Progenitor cell of endocrine pancreas (in vitro differentiated cells): ENCODE results near the gene MSMB. TPM values are rescaled to one million over a fixed set of nuclear protein-coding genes. Genes with fewer than 3 reads are reported as not detected.

Experiments
- DNase-seq: peaks from one replicate; pipeline ENCODE4 v3.0.0; 2021; ENCODE audit warnings: low spot score; ENCODE audit not compliant: unreplicated experiment
- H3K27ac Mint-ChIP-seq: 2 replicates; pipeline ENCODE4 v1.8.0; 2021; ENCODE audit warnings: mild to moderate bottlenecking, moderate library complexity, mixed read lengths
- H3K27me3 Mint-ChIP-seq: 2 replicates; pipeline ENCODE4 v1.8.0; 2021; ENCODE audit warnings: mixed read lengths
- H3K36me3 Mint-ChIP-seq: 2 replicates; pipeline ENCODE4 v1.8.0; 2022; ENCODE audit warnings: mixed read lengths; ENCODE audit not compliant: insufficient read depth
- H3K4me1 Mint-ChIP-seq: 2 replicates; pipeline ENCODE4 v1.8.0; 2021; ENCODE audit warnings: low read depth, mixed read lengths
- H3K4me3 Mint-ChIP-seq: 2 replicates; pipeline ENCODE4 v1.8.0; 2021; ENCODE audit warnings: low read depth, mild to moderate bottlenecking, moderate library complexity, mixed read lengths
- H3K9me3 Mint-ChIP-seq: 2 replicates; pipeline ENCODE4 v1.8.0; 2021; ENCODE audit warnings: low read depth, mixed read lengths
- total RNA-seq: library from RNA; stranded (reverse); gene quantifications from 2 replicates; pipeline ENCODE4 v1.2.1, GENCODE V29; 2021
- TF ChIP-seq, protein P1 (sequence below): fragments of 200-600 bp; sonication (generic); IDR thresholded peaks from one replicate; pipeline ENCODE4 v1.5.0; 2021; ENCODE audit warnings: antibody characterized with exemption, mild to moderate bottlenecking; ENCODE audit not compliant: unreplicated experiment

Gene MSMB
- total RNA-seq, 1 donor from 2014 or later = not detected

DNA sequence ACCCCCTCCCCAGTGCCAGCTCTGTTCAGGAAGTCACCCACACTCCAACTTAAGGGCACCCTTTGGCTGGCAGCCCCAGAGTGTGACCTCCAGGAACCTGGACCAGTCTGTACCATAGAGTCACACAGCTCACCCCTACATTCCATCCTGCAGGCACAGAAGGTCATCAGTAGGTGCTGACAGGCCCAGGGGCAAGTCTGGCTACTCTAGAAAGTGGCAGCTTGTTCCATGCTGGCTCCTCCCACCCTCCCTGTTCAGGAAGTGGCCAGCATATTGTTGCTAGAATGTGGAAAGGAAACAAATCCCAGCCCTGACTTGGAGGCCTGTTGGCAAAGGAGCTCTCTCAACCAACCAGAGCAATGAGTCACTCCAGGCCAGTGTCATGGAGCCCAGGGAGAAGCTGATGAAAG lies 12.5 kb downstream of the MSMB start:
- H3K9me3 Mint-ChIP-seq = peaks cover 2% of the 10 kb centered on the region
- peaks cover 20% of the 10 kb centered on the region for H3K4me1 Mint-ChIP-seq
- TF ChIP-seq, protein P1, sequence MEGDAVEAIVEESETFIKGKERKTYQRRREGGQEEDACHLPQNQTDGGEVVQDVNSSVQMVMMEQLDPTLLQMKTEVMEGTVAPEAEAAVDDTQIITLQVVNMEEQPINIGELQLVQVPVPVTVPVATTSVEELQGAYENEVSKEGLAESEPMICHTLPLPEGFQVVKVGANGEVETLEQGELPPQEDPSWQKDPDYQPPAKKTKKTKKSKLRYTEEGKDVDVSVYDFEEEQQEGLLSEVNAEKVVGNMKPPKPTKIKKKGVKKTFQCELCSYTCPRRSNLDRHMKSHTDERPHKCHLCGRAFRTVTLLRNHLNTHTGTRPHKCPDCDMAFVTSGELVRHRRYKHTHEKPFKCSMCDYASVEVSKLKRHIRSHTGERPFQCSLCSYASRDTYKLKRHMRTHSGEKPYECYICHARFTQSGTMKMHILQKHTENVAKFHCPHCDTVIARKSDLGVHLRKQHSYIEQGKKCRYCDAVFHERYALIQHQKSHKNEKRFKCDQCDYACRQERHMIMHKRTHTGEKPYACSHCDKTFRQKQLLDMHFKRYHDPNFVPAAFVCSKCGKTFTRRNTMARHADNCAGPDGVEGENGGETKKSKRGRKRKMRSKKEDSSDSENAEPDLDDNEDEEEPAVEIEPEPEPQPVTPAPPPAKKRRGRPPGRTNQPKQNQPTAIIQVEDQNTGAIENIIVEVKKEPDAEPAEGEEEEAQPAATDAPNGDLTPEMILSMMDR = no peak
- H3K4me3 Mint-ChIP-seq = no peak overlapping the region
- H3K36me3 Mint-ChIP-seq = no peaks in the 10 kb centered on the region
- no peaks in the 10 kb centered on the region for H3K27me3 Mint-ChIP-seq
- H3K27ac Mint-ChIP-seq = no peak overlapping the region
- no peak for DNase-seq

DNA sequence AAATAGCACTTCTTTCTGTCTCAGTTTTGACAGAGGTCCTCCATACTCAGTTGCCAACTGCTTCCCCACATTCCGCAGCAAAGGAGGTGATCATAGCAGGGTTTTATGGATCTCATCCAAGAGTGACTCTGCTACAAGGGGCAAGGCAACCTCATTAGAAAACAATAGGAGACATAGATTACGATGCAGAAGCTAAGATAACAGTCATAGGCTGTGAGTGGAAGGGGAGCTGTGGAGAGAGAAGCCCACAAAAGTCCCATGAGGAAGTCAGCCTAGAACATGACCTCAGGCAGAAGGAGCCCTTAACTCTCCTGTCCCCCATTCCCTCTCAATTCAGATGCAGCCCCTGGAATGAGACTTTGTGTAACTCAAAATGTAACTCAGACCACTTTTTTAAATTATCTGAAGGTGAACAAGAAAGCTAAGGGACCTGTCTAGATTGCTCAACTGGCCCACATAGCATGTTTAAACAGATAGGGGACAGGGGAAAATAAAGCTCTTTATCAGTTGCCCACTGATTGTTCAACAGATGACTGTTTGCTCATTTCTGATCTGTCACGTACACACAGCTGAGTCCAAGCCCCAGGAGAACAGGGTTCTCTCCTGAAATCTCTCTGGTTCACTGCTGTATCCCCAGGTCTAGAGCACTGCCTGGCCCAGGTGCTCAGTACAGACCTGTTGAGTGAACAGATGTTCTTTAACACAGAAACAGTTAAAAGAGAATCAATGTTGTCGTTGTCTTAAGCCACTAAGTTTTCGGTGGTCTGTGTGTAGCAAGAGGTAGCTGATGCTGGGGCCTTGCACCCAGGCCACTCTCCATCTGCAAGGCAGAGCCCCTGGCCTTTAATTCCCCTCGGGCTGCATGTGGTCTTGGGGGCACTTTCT lies 14.2 kb downstream of the MSMB start:
- H3K36me3 Mint-ChIP-seq = no peaks in the 10 kb centered on the region
- peaks cover 2% of the 10 kb centered on the region for H3K9me3 Mint-ChIP-seq
- H3K27me3 Mint-ChIP-seq = no peaks in the 10 kb centered on the region
- H3K27ac Mint-ChIP-seq = peak overlapping the region; percentile 67
- peak overlapping the region; percentile 11 for H3K4me3 Mint-ChIP-seq
- peaks cover 28% of the 10 kb centered on the region for H3K4me1 Mint-ChIP-seq
- TF ChIP-seq, protein P1 = no peak
- DNase-seq = no peak

DNA sequence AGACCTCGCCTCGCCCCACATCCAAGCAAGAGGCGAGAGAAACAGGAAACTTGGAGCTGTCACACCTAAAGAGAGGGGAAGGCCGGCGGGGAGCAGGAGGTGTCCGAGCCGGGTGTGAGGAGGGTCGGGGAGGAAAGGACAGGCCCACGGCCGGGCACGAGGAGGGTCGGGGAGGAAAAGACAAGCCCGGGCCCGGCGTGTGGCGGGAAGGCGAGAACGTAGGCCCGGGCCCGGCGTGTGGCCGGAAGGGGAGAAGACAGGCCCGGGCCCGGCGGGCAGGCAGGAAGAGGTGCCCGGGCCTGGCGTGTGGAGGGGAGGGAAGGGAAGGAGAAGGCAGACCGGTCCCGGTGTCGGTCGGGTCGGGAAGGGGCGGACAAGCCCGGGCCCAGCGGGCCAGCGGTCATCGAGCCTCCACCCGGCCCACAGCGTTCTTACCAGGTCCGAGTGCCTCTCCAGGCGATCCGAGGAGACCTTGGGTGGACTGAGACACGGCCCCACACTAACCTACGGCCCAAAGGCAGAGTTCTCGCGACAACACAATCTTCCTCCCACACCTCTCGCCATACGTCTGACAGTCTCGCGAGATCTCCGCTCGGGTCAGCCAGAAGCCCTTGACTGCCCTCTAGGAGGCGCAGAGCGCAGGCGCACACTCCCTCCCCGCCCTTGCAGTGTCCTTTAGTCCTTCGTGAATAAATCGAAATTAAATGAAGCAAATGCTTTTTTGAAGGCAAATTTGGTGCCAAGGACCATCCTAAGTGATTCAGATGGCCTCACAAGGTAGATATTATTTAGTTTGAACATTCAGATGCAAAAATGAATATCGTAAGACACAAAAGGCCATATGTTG lies 15.8 kb downstream of the MSMB start, which contains the start of gene NCOA4:
NCOA4 (minus strand) TSS at position 533 of the 847 bp plus-strand sequence. CDS start 13,943 bp downstream, outside the sequence.
- Mint-ChIP-seq H3K9me3 (peaks cover 2% of the 10 kb centered on the region), H3K4me1 (peaks cover 30% of the 10 kb centered on the region), H3K27me3 (no peaks in the 10 kb centered on the region), H3K36me3 (peaks cover 2% of the 10 kb centered on the region), H3K27ac (peak within 1 kb of the TSS; percentile 93), H3K4me3 (peak within 1 kb of the TSS; percentile 92)
- peak; percentile 95 for DNase-seq
- TF ChIP-seq, protein P1 = peak; percentile 73

DNA sequence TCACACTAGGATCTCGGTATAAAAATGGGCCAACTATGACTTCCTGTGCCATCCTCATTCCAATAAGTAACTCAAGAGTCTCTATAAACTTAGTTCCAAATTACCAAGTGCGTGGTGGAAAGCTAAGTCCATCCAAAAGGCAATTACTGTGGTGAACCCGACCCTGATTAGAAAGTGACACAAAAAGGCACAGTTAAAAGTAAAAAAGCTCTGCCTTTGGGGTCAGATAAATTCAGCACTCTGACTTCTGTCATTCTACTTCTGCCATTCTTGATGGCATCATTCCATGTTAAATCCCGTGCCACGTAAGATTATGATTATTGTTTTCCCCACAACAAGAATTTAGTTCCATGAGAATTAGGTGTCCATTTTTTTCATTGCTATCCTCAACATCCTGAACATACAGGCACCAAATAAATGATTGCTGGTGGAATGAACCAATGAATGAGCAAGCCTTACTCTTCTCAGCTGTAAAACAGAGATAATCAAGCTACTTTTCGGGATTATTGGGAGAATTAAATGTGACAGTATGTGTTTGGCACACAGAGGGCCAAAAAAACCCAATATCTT lies 16.5 kb downstream of the MSMB start:
- DNase-seq = no peak
- peak overlapping the region; percentile 92 for H3K4me3 Mint-ChIP-seq
- peaks cover 2% of the 10 kb centered on the region for H3K36me3 Mint-ChIP-seq
- TF ChIP-seq, protein P1 = no peak
- H3K9me3 Mint-ChIP-seq = peaks cover 2% of the 10 kb centered on the region
- H3K27ac Mint-ChIP-seq = peak overlapping the region; percentile 93
- peaks cover 32% of the 10 kb centered on the region for H3K4me1 Mint-ChIP-seq
- no peaks in the 10 kb centered on the region for H3K27me3 Mint-ChIP-seq
